ENCODE measurements around the gene PTGER1.
"Not testable (repeated sequence)": the region's sequence is repeated elsewhere in the genome, so short reads cannot be mapped to it uniquely, and the experiment has no call there.

The PTGER1 gene

GRCh38 chr19:14475251-14476073 is at the start of gene PTGER1:
TSS of gene PTGER1 (minus strand) at chr19:14475354. CDS start at chr19:14474320, 1,034 bp downstream.
- no peak for DNase-seq

- no peak for DNase-seq
These were observed 45.4 kb upstream of the PTGER1 start for GRCh38 chr19:14520543-14520942.

GRCh38 chr19:14519860-14520407 is 44.8 kb upstream of the PTGER1 start:
- DNase-seq: no peak

GRCh38 chr19:14519245-14519859 is 44.2 kb upstream of the PTGER1 start:
- DNase-seq: no peak

GRCh38 chr19:14517840-14518505 is 42.8 kb upstream of the PTGER1 start, which contains the start of gene DNAJB1:
TSS of gene DNAJB1 (minus strand) at chr19:14518397. CDS start at chr19:14518349, 48 bp downstream.
- peak; percentile 75 to 88 for DNase-seq

- no peak for DNase-seq
These were observed 42.3 kb upstream of the PTGER1 start for GRCh38 chr19:14517446-14517839.

- DNase-seq: no peak
These were observed 41.7 kb upstream of the PTGER1 start for GRCh38 chr19:14516746-14517438.

- DNase-seq: no peak
These were observed 40.9 kb upstream of the PTGER1 start for GRCh38 chr19:14516048-14516534.

GRCh38 chr19:14515501-14516047 is 40.4 kb upstream of the PTGER1 start:
- DNase-seq: no peak

GRCh38 chr19:14514215-14514863 is 39.2 kb upstream of the PTGER1 start:
- DNase-seq: no peak

GRCh38 chr19:14512406-14512961 is 37.3 kb upstream of the PTGER1 start:
- no peak for DNase-seq

- DNase-seq: no peak
These were observed 36.1 kb upstream of the PTGER1 start for GRCh38 chr19:14511229-14511593.

GRCh38 chr19:14510311-14511228 is 35.4 kb upstream of the PTGER1 start:
- no peak for DNase-seq

GRCh38 chr19:14507704-14508542 is 32.8 kb upstream of the PTGER1 start:
- no peak for DNase-seq

GRCh38 chr19:14505488-14506239 is 30.5 kb upstream of the PTGER1 start:
- DNase-seq: no peak

- not testable (repeated sequence) for DNase-seq
These were observed 29.4 kb upstream of the PTGER1 start for GRCh38 chr19:14504575-14504974.

- DNase-seq: no peak
These were observed 28.1 kb upstream of the PTGER1 start for GRCh38 chr19:14503285-14503684.

- no peak for DNase-seq
These were observed 27.4 kb upstream of the PTGER1 start for GRCh38 chr19:14502334-14503092.

All from NCI-H446 (cell line).